ENCODE measurements around the gene SNX2. TPM values are rescaled to one million over a fixed set of nuclear protein-coding genes. Genes with fewer than 3 reads are reported as not detected.

Gene SNX2, protein sequence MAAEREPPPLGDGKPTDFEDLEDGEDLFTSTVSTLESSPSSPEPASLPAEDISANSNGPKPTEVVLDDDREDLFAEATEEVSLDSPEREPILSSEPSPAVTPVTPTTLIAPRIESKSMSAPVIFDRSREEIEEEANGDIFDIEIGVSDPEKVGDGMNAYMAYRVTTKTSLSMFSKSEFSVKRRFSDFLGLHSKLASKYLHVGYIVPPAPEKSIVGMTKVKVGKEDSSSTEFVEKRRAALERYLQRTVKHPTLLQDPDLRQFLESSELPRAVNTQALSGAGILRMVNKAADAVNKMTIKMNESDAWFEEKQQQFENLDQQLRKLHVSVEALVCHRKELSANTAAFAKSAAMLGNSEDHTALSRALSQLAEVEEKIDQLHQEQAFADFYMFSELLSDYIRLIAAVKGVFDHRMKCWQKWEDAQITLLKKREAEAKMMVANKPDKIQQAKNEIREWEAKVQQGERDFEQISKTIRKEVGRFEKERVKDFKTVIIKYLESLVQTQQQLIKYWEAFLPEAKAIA
- 10 to 100 TPM; 39.0 to 48.4 (median 45.9) TPM for total RNA-seq (2021; fragmentation: NEBNext Ultra II Directional; extraction: Animal tissue kit (Norgen Biotek cat#: 25700))
- long read RNA-seq, transcript SNX2-201 (15 exons, 2,128 nt): major isoform, 93 of 127 reads
- long read RNA-seq, partial matches to known transcripts: 17 of 127 reads
- long read RNA-seq, other reads (novel, unspliced or antisense): 17 of 127 reads

DNA sequence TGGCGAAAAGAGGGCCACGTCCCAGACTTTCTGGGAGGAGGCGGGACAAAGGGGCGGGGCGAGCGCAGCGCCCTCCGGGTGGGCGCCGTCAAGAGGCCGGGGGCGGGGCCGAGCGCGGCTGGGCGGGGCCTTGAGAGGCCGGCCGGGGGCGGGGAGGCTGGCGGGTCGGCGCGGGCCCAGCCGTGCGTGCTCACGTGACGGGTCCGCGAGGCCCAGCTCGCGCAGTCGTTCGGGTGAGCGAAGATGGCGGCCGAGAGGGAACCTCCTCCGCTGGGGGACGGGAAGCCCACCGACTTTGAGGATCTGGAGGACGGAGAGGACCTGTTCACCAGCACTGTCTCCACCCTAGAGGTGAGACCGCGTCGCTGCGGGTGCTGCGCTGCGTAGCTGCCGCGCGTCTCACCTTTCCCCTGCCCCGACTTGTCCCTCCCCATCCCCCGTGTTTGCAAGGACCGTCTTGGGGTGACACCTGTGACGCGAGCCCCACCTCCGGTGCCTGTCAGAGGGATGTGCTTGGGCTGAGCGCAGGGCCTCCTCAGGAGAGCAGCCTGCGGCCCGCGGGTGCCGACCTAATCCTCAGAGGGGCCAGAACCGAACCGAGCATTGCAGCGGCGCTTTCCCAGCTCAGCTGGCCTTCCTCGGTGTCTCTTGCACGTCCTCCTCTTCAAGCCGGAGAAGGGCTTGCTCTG is at the start of gene SNX2:
Gene SNX2 (plus strand): TSS at position 220 of the 689 bp plus-strand sequence. CDS start 24 bp downstream, at position 244.
- peak; percentile 71 for DNase-seq
- no peaks in the 10 kb centered on the region; the same call in 1 of the 2 replicates for H3K27me3 Mint-ChIP-seq (ENCODE audit: insufficient read depth)
- no peaks in the 10 kb centered on the region for H3K9me3 Mint-ChIP-seq
- H3K27ac Mint-ChIP-seq: peak within 1 kb of the TSS; percentile 79
- peaks cover 42% of the 10 kb centered on the region for H3K4me1 Mint-ChIP-seq (ENCODE audit: low read depth)
- peak within 1 kb of the TSS; percentile 94 for H3K4me3 Mint-ChIP-seq
- H3K36me3 Mint-ChIP-seq (ENCODE audit: low read depth): no peaks in the 10 kb centered on the region
- TF ChIP-seq, protein P1, sequence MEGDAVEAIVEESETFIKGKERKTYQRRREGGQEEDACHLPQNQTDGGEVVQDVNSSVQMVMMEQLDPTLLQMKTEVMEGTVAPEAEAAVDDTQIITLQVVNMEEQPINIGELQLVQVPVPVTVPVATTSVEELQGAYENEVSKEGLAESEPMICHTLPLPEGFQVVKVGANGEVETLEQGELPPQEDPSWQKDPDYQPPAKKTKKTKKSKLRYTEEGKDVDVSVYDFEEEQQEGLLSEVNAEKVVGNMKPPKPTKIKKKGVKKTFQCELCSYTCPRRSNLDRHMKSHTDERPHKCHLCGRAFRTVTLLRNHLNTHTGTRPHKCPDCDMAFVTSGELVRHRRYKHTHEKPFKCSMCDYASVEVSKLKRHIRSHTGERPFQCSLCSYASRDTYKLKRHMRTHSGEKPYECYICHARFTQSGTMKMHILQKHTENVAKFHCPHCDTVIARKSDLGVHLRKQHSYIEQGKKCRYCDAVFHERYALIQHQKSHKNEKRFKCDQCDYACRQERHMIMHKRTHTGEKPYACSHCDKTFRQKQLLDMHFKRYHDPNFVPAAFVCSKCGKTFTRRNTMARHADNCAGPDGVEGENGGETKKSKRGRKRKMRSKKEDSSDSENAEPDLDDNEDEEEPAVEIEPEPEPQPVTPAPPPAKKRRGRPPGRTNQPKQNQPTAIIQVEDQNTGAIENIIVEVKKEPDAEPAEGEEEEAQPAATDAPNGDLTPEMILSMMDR (IDR thresholded peaks at IDR 0.05): peak; percentile 53

DNA sequence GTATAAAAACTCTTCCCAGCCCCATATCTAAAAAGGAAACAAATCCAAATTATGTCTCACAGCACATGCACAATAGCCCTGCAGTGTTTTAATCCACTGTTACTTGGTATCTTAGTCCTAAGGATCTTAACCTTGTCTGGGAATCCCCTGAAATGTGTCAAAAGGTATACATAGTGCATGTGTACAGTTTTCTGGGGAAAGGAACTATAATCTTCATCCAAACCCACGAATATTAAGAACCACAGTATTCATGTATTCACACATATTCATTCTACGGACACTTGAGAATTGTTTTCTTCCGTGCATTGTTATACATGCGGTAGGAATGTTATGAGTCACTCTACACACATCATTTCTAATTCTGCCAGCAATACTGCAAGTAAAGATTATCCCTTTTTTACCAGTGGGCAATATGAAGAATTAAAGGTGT is 47.8 kb upstream of the SNX2 start:
- Mint-ChIP-seq H3K9me3 (no peaks in the 10 kb centered on the region), H3K36me3 (ENCODE audit: low read depth) (no peaks in the 10 kb centered on the region), H3K27ac (no peak overlapping the region), H3K4me1 (ENCODE audit: low read depth) (peaks cover 35% of the 10 kb centered on the region), H3K27me3 (ENCODE audit: insufficient read depth) (peaks cover 4% of the 10 kb centered on the region), H3K4me3 (peak overlapping the region; percentile 44)
- DNase-seq: peak; percentile 67
- TF ChIP-seq, protein P1 (IDR thresholded peaks at IDR 0.05): no peak

DNA sequence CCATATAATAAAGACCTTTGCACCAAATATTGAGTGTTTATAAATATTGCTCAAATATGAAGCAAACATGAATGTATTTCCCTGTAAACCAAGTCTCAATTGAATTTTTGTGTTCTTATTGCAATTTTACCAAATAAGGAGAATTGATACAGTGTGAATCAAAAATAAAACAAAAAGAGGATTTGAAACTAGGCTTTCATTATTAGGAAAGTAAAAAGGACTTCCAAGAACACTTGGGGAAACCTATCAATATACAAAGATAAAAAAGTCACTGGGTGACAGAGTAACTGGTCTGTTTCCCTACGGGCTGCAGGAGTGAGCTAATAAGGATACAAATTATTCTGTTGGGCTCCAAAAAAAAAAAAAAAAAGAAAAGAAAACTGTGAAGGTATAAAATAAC is 44.8 kb upstream of the SNX2 start:
- peaks cover 9% of the 10 kb centered on the region for H3K27me3 Mint-ChIP-seq (ENCODE audit: insufficient read depth)
- no peaks in the 10 kb centered on the region for H3K9me3 Mint-ChIP-seq
- no peaks in the 10 kb centered on the region for H3K36me3 Mint-ChIP-seq (ENCODE audit: low read depth)
- peaks cover 14% of the 10 kb centered on the region for H3K4me1 Mint-ChIP-seq (ENCODE audit: low read depth)
- no peak for DNase-seq
- TF ChIP-seq, protein P1 (IDR thresholded peaks at IDR 0.05): no peak
- H3K27ac Mint-ChIP-seq: no peak overlapping the region
- no peak overlapping the region for H3K4me3 Mint-ChIP-seq

DNA sequence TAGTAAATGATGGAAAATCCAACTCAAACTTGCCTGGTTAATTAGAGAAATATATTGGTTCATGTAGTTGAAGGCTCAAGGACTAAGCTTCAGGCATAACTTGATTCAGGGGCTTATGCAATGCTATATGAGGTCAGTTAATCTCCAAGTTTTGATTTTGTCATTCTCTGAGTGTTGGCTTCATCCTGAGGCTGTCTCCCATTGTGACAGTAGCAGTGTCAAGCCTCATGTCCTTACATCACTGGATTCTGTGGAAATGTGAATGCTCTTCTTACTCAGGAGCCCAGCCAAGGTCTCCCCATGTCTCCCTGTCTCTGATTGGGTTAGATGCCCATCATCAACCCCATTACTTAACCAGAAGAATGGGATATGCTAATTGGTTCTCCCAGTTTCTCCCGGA is 44.4 kb upstream of the SNX2 start:
- Mint-ChIP-seq H3K36me3 (ENCODE audit: low read depth) (no peaks in the 10 kb centered on the region), H3K9me3 (no peaks in the 10 kb centered on the region), H3K27ac (no peak overlapping the region), H3K27me3 (ENCODE audit: insufficient read depth) (peaks cover 9% of the 10 kb centered on the region), H3K4me3 (no peak overlapping the region), H3K4me1 (ENCODE audit: low read depth) (peaks cover 14% of the 10 kb centered on the region)
- no peak for DNase-seq
- TF ChIP-seq, protein P1 (IDR thresholded peaks at IDR 0.05): no peak

DNA sequence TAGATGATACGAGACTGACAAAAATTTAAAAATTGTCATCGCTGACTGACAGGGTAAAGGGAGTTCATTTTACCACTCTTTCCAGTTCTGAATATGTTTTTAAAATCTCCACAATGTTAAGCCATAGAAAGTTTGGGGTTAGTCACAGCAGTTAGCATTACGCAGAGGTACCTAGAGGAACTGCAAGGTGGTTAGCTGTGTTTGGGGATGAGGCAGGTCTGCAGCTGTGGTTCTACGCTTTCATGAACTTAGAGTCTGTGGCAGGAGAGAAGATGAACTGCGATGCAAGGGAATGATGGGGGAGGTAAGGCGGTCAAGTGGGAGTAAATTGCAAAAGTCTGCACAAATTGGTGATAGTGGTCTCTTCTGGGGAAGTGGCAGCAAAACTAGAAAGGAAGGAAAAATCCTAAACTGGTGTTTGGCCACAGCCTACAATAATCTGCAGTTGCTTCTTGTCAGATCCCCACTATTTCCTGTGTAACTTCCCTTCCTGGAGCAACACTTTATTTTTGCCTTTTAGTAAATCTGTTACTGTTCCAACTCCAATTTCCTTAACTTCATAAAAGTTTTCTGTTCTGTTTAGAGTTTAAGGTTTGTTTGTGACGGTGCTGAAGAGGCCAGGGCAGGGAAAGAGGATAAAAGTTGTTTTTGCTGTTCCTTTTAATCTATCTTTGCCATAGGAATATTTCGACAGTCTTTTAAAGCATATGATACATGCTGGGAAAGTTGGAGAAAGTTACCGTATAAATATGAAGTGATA is 38.6 kb upstream of the SNX2 start:
- Mint-ChIP-seq H3K9me3 (no peaks in the 10 kb centered on the region), H3K27me3 (ENCODE audit: insufficient read depth) (peaks cover 12% of the 10 kb centered on the region)
- TF ChIP-seq, protein P1 (IDR thresholded peaks at IDR 0.05): no peak

More for the DNA sequence above, 38.6 kb upstream of the SNX2 start:
- Mint-ChIP-seq H3K27ac (no peak overlapping the region), H3K4me1 (ENCODE audit: low read depth) (peaks cover under 1% of the 10 kb centered on the region; the same call in 1 of the 2 replicates), H3K36me3 (ENCODE audit: low read depth) (no peaks in the 10 kb centered on the region), H3K4me3 (no peak overlapping the region)
- DNase-seq: no peak
